ENCODE measurements around the gene ZSWIM8.

The ZSWIM8 gene

DNA sequence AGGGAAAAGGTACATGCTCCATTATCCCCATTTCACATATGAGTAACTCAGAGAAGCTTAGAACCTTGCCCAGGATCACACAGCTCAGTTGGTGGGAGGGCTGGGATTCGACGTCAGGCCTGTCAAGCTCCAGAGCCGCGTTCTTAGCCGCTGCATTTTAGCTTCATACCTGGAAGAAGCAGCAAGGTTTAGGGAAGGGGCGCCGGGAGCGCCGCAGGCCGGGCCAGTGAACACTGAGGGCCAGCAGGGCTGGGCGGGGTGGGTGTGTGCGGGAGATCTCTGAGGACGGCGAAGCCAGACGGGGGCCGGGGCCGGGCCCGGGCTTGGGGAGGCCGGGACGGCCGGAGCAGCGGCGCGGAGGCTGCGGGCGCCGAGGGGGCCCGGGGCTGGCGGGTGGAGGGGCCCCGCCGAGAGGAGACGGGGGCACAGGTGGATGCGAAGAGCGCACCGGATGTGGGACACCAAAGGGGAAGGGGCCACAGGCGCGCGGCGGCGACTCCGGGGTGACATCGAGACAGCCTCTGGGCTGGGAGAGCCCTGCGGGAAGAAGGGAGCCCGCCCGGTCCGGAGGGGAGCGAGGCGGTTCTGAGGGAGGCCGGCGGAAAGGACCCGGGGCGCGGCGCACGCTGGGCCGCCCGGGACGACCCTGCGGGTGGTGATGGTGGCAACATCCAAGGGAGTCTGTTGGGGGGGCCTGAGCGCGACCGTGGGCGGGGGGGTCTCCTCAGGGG lies 25.5 kb downstream of the ZSWIM8 start:
- TF ChIP-seq ZBTB7A (IDR thresholded peaks at IDR 0.05; ENCODE audit: low read depth) (peak; percentile 75; the same call in 1 of the 2 replicates), FOXM1 (IDR thresholded peaks at IDR 0.05; ENCODE audit: borderline replicate concordance, low read depth) (no peak)
- TF ChIP-seq, protein P1, sequence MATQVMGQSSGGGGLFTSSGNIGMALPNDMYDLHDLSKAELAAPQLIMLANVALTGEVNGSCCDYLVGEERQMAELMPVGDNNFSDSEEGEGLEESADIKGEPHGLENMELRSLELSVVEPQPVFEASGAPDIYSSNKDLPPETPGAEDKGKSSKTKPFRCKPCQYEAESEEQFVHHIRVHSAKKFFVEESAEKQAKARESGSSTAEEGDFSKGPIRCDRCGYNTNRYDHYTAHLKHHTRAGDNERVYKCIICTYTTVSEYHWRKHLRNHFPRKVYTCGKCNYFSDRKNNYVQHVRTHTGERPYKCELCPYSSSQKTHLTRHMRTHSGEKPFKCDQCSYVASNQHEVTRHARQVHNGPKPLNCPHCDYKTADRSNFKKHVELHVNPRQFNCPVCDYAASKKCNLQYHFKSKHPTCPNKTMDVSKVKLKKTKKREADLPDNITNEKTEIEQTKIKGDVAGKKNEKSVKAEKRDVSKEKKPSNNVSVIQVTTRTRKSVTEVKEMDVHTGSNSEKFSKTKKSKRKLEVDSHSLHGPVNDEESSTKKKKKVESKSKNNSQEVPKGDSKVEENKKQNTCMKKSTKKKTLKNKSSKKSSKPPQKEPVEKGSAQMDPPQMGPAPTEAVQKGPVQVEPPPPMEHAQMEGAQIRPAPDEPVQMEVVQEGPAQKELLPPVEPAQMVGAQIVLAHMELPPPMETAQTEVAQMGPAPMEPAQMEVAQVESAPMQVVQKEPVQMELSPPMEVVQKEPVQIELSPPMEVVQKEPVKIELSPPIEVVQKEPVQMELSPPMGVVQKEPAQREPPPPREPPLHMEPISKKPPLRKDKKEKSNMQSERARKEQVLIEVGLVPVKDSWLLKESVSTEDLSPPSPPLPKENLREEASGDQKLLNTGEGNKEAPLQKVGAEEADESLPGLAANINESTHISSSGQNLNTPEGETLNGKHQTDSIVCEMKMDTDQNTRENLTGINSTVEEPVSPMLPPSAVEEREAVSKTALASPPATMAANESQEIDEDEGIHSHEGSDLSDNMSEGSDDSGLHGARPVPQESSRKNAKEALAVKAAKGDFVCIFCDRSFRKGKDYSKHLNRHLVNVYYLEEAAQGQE (IDR thresholded peaks at IDR 0.05; ENCODE audit: low read depth): no peak

DNA sequence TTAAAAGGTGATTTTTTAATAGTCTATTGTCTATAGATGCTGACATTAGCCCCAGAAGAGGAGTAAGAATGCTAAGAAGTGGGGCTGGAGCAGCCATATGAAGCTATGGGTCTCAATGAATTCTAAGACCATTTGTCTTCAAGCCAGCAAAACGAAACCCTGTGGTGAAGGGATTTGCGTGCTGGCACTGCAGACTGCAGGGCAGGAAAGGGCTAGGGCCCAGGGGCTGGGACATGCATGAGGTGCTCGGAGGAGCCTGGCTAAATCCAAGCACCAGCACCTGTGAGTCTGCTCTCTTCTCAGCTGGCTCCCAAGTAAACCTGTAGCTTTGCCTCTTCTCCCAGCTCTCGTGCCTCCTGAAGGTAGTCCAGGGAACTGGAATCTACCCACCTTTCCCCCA lies 27.3 kb downstream of the ZSWIM8 start:
- TF ChIP-seq RAD21 (IDR thresholded peaks at IDR 0.05; ENCODE audit: low read depth) (no peak), EP300 (IDR thresholded peaks at IDR 0.05; ENCODE audit: borderline replicate concordance) (no peak), CREB1 (IDR thresholded peaks at IDR 0.05; ENCODE audit: low read depth) (no peak), CEBPB (IDR thresholded peaks at IDR 0.05) (no peak), YY1 (IDR thresholded peaks at IDR 0.05; ENCODE audit: low read depth) (no peak), ZBTB7A (IDR thresholded peaks at IDR 0.05; ENCODE audit: low read depth) (no peak), TCF12 (IDR thresholded peaks at IDR 0.05; ENCODE audit: low read depth) (no peak), TAF1 (IDR thresholded peaks at IDR 0.05; ENCODE audit: low read depth) (no peak), TEAD4 (IDR thresholded peaks at IDR 0.05) (no peak)
- TF ChIP-seq, protein P1 (IDR thresholded peaks at IDR 0.05; ENCODE audit: low read depth): no peak
- TF ChIP-seq, protein P2, sequence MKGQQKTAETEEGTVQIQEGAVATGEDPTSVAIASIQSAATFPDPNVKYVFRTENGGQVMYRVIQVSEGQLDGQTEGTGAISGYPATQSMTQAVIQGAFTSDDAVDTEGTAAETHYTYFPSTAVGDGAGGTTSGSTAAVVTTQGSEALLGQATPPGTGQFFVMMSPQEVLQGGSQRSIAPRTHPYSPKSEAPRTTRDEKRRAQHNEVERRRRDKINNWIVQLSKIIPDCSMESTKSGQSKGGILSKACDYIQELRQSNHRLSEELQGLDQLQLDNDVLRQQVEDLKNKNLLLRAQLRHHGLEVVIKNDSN (IDR thresholded peaks at IDR 0.05): no peak
- TF ChIP-seq, protein P3, sequence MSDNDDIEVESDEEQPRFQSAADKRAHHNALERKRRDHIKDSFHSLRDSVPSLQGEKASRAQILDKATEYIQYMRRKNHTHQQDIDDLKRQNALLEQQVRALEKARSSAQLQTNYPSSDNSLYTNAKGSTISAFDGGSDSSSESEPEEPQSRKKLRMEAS (IDR thresholded peaks at IDR 0.05): no peak

DNA sequence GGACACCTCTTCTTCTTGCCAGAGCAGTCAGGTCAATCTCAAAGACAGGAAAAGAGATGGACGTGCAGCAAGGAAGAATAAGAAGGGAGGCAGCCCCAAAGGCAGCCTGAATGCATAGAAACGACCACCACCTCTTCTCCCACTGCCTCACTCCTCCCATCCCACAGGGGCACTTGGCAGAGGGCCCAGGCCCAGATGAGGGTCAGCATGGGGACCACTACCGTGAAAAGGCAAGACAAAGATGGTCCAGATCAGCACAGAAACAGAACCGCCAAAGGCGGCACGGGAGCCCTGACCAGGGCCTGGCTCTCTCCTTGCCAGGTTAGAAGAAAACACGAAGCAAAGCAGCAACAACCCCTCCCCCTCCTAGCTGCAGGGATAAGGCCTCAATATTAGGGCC lies 27.9 kb downstream of the ZSWIM8 start:
- TF ChIP-seq FOXM1 (IDR thresholded peaks at IDR 0.05; ENCODE audit: borderline replicate concordance, low read depth) (no peak), NFIC (IDR thresholded peaks at IDR 0.05) (no peak), EGR1 (IDR thresholded peaks at IDR 0.05) (no peak), EP300 (IDR thresholded peaks at IDR 0.05; ENCODE audit: borderline replicate concordance) (no peak), CEBPB (IDR thresholded peaks at IDR 0.05) (no peak), ZBTB7A (IDR thresholded peaks at IDR 0.05; ENCODE audit: low read depth) (no peak), TAF1 (IDR thresholded peaks at IDR 0.05; ENCODE audit: low read depth) (no peak), TCF12 (IDR thresholded peaks at IDR 0.05; ENCODE audit: low read depth) (no peak), CREB1 (IDR thresholded peaks at IDR 0.05; ENCODE audit: low read depth) (no peak), YY1 (IDR thresholded peaks at IDR 0.05; ENCODE audit: low read depth) (no peak), TEAD4 (IDR thresholded peaks at IDR 0.05) (no peak), RAD21 (IDR thresholded peaks at IDR 0.05; ENCODE audit: low read depth) (no peak)
- TF ChIP-seq, protein P2 (IDR thresholded peaks at IDR 0.05): no peak
- TF ChIP-seq, protein P1 (IDR thresholded peaks at IDR 0.05; ENCODE audit: low read depth): no peak
- TF ChIP-seq, protein P3 (IDR thresholded peaks at IDR 0.05): no peak

DNA sequence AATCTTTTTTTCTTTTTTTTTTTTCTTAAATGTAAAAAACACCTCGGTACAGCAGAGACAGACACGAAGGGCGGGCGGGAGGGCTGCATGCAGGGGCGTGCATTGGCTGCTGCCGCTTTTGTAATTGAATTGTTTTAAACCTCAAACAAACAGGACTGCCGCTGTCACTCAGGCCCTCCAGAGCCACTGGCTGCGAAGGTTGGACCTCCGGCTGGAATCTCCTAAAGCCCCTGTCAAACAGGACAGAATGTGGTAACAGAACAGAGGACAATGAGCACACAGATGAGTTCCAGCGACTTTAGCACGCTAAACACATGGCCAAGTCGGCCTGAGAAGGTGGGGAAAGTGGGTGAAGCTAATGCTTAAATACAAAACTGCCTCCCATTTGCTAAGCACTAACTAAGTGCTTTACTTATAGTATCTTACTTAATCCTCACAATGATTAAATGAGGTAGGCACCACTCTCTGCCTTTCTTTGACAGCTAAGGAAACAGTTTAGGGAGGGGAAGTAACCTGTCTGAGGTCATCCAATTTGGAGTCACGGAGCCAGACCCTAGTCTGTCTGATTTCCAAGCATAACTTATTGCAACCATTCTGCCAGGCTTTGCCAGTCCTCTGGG lies 29.0 kb downstream of the ZSWIM8 start:
- TF ChIP-seq CEBPB (IDR thresholded peaks at IDR 0.05) (no peak), TEAD4 (IDR thresholded peaks at IDR 0.05) (no peak)
